Loucy (cell line): Measurements from ENCODE around the gene KLHL3.

Experiments used
- CTCF ChIP-seq: fragments of 200-600 bp; sonication (generic); conservative IDR thresholded peaks from 2 replicates; pipeline ENCODE4 v1.5.1; 2014; ENCODE audit warnings: mild to moderate bottlenecking, antibody characterized with exemption, low read length
- EZH2phosphoT487 ChIP-seq: fragments of 200-600 bp; IDR thresholded peaks from 2 replicates; pipeline ENCODE4 v1.6.1; 2018; ENCODE audit warnings: antibody characterized with exemption, mild to moderate bottlenecking, moderate library complexity, borderline replicate concordance

- no peak for TF ChIP-seq CTCF
- TF ChIP-seq EZH2phosphoT487, result no peak
These were observed 129.5 kb downstream of the KLHL3 start for GRCh38 chr5:137606401-137606800.
